ENCODE results near the gene KIAA1328. TPM values are rescaled to one million over a fixed set of nuclear protein-coding genes. Genes with fewer than 3 reads are reported as not detected.

The KIAA1328 gene
- total and polyA plus RNA-seq, 11 donors = 1.4 to 6.4 (median 4.0) TPM

DNA sequence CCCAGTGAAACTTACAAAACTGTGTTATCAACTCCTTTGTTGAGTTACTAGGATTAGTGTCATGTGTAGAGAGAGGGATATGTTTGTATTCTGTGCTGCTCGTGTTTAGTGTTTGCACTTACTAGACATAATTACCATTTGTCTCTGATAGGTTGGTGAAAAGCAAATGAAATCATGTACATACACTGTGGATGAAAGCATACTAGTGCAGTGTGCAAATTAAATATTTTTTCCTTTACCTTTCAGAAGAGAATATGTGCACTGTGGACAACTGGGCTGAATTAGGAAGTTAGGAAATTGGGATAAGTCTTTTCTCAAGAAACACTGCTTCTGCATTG is 1.2 kb downstream of the KIAA1328 start:
- H3K4me1 ChIP-seq = peaks cover 0 to 22% (median 11%) of the 10 kb centered on the region in 12 donors

DNA sequence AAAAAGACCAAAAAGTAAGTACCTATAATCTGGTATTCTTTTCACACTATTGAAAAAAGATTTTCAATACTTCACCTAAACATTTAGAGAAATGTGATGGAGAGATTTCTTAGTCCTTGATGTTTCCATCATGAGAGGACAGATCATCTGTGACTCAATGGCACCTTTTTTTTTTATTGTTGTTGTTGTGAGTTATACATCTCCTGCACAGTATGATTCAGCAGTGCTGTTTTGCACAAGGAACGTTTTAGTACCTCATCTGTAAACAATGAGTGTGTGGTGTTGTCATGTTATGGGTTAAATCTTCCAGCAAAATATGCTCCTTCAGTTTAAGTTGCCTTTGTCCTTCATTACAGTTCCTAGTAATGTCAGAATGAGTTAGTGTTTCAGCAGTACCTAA is 2.2 kb downstream of the KIAA1328 start:
- ATAC-seq (no peak), DNase-seq (no peak)
- H3K27ac ChIP-seq = no peak overlapping the region
- H3K36me3 ChIP-seq = peaks cover 0 to 11% (median 5%) of the 10 kb centered on the region in 9 donors
- peaks cover 0 to 22% (median 11%) of the 10 kb centered on the region in 12 donors for H3K4me1 ChIP-seq
- H3K27me3 ChIP-seq = no peaks in the 10 kb centered on the region
- intact Hi-C loops (cut with DNase I) = no loop called here
- WGBS, 4 donors = 49 to 67% (median 55%) methylated on average over 1 of the region's 1 CpG
- no peak overlapping the region for H3K4me3 ChIP-seq
- TF ChIP-seq POLR2A (IDR thresholded peaks at IDR 0.05) = no peak
- TF ChIP-seq, protein P1, sequence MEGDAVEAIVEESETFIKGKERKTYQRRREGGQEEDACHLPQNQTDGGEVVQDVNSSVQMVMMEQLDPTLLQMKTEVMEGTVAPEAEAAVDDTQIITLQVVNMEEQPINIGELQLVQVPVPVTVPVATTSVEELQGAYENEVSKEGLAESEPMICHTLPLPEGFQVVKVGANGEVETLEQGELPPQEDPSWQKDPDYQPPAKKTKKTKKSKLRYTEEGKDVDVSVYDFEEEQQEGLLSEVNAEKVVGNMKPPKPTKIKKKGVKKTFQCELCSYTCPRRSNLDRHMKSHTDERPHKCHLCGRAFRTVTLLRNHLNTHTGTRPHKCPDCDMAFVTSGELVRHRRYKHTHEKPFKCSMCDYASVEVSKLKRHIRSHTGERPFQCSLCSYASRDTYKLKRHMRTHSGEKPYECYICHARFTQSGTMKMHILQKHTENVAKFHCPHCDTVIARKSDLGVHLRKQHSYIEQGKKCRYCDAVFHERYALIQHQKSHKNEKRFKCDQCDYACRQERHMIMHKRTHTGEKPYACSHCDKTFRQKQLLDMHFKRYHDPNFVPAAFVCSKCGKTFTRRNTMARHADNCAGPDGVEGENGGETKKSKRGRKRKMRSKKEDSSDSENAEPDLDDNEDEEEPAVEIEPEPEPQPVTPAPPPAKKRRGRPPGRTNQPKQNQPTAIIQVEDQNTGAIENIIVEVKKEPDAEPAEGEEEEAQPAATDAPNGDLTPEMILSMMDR (IDR thresholded peaks at IDR 0.05) = no peak
- H3K9me3 ChIP-seq = no peaks in the 10 kb centered on the region

More for the DNA sequence above, 1.2 kb downstream of the KIAA1328 start:
- Histone ChIP-seq H3K4me3 (peak overlapping the region in 7 of 12 donors; percentile 80 to 96 (median 88)), H3K27me3 (no peaks in the 10 kb centered on the region), H3K36me3 (peaks cover 0 to 2% (median 0%) of the 10 kb centered on the region in 9 donors), H3K27ac (no peak overlapping the region), H3K9me3 (no peaks in the 10 kb centered on the region)
- ATAC-seq (no peak), DNase-seq (no peak)
- intact Hi-C loops (cut with DNase I) = no loop called here
- TF ChIP-seq, protein P1 (IDR thresholded peaks at IDR 0.05) = no peak
- no peak for TF ChIP-seq POLR2A (IDR thresholded peaks at IDR 0.05)
- WGBS, 4 donors = 35 to 51% (median 47%) methylated on average over 1 of the region's 1 CpG

DNA sequence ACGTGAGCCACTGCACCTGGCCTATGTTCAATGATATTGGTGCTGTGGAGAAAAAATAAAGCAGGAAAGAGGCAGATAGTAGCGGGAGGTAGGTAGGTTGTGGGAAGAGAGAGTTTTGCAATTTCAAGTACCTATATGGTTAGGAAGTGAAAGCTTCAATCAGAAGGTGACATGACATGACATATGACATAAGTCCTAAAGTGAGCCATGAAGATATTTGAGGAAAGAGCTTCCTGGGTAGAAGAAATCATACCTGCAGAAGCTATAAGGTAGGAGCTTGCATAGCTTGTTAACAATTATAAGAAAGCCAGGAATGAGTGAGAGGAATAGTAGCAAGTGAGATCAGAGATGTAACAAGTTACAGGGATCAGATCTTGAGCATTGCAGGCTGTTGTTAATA is 4.2 kb downstream of the KIAA1328 start:
- H3K9me3 ChIP-seq = peaks cover 0 to 1% (median 0%) of the 10 kb centered on the region in 12 donors
- 88 to 97% (median 95%) methylated on average over 2 of the region's 2 CpGs for WGBS, 4 donors
- H3K27ac ChIP-seq = no peak overlapping the region
- H3K4me3 ChIP-seq = no peak overlapping the region
- no peaks in the 10 kb centered on the region for H3K27me3 ChIP-seq
- DNase-seq (no peak), ATAC-seq (no peak)
- peaks cover 0 to 19% (median 5%) of the 10 kb centered on the region in 9 donors for H3K36me3 ChIP-seq
- intact Hi-C loops (cut with DNase I) = no loop called here
- peaks cover 0 to 20% (median 11%) of the 10 kb centered on the region in 12 donors for H3K4me1 ChIP-seq
- no peak for TF ChIP-seq POLR2A (IDR thresholded peaks at IDR 0.05)
- TF ChIP-seq, protein P1 (IDR thresholded peaks at IDR 0.05) = no peak

DNA sequence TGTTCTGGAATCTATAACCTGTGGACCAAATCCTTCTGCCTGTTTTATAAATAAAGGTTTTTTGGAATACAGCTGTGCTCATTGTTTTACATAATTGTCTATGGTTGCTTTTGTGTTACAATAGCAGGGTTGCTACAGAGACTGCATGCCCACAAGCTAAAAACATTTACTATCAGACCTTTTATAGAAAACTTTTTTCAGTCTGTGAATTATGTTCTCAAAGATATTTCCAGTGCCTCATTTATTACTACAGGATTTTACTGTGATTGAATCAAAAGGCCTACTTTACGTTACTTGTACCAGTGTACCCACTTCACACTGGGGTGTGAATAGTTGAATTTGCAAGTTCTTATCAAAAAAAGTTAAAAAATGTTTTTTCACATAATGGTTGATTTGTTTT is 7.0 kb downstream of the KIAA1328 start:
- no peaks in the 10 kb centered on the region for H3K27me3 ChIP-seq
- peaks cover 0 to 10% (median 1%) of the 10 kb centered on the region in 12 donors for H3K4me1 ChIP-seq
- DNase-seq (no peak), ATAC-seq (no peak)
- H3K9me3 ChIP-seq = peaks cover 0 to 4% (median 0%) of the 10 kb centered on the region in 12 donors
- TF ChIP-seq, protein P1 (IDR thresholded peaks at IDR 0.05) = no peak
- TF ChIP-seq POLR2A (IDR thresholded peaks at IDR 0.05) = no peak
- intact Hi-C loops (cut with DNase I) = no loop called here
- H3K4me3 ChIP-seq = no peak overlapping the region
- H3K36me3 ChIP-seq = peaks cover 0 to 19% (median 5%) of the 10 kb centered on the region in 9 donors
- WGBS, 4 donors = 95 to 100% (median 97%) methylated on average over 1 of the region's 1 CpG
- no peak overlapping the region for H3K27ac ChIP-seq

Data from heart left ventricle (tissue), 16 donors.